Caki2 (cell line): ENCODE results near the gene ZNRF3. TPM values are rescaled to one million over a fixed set of nuclear protein-coding genes. Genes with fewer than 3 reads are reported as not detected.

Experiments
- DNase-seq: peaks from one replicate; pipeline ENCODE4 v3.0.0-alpha.2; 2015; ENCODE audit warnings: low read depth
- in situ Hi-C: cut with HindIII; loops from 2 replicates; pipeline ENCODE4 v1.10.0; 2016; ENCODE audit warnings: low sequenced_read_pairs, low pct_unique_long_range_greater_than_20kb, mixed read lengths
- total RNA-seq: library from RNA; depleted of rRNA; stranded (reverse); fragments of >200 nt; shearing (Covaris generic); gene quantifications from 2 replicates; pipeline ENCODE4 v1.2.3, GENCODE V29; 2014; ENCODE audit warnings: low replicate concordance

The ZNRF3 gene
- total RNA-seq, 1 experiment from 2014 or later = 11.1 TPM

DNA sequence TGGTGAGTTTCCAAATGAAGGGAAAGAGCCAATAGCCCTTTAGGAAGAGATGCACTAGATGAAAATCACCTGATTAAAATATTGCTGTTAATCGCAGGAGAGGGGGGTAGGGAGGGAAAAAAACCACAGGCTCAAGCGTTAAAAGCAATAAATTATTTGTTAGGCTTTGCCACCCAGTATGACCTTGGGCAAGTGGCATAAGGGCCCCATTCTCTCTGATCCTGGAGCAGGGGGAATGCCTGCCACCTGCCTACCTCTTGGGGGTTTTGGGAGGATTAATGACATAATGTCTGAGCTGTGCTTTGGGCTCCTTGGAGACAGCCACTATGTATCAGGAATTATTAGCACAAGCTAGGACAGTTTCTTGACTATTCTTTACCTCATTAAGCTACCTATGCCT, 80.0 kb downstream of the ZNRF3 start:
- no peak for DNase-seq
- in situ Hi-C loops = no loop called here

DNA sequence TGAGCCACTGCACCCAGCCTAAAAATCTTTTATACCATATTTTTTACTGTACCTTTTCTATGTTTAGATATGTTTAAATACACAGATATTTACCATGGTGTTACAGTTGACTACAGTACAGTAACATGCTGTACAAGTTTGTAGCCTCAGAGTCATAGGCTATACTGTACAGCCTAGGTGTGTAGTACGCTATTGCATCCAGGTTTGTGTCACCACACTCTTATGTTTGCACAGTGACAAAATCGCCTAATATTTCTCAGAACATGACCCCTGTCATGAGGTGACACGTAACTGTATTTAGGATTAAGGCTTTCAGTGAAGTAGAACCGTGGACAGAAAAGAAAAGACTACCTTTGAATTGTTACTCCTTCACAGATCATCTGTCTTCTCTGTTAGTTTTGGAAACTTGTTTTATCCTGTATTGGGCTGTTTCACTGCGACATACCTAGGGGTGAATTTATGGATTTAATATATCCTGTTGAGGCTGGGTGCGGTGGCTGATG, 83.8 kb downstream of the ZNRF3 start:
- in situ Hi-C loops = no loop called here
- DNase-seq = no peak

DNA sequence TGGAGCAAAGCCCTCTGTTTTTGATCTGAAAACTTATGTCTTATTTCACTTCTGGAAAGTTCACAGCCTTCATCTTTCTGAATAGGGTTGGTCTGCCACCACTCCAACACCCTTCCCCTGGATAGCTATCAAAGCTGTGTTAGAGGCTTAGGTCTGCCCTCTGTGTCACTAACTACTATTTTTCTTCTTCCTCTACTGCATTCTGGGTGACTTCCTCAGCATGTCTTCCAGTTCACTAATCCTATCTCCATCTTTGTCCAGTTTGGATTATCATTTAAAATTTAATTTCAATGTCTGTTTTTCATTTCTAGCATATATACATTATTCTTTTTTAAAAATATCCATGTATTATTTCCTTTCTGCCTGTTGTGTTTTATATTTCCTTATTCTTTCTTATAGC, 84.6 kb downstream of the ZNRF3 start:
- DNase-seq = no peak
- in situ Hi-C loops = no loop called here

- no peak for DNase-seq
- in situ Hi-C loops = no loop called here
These were observed 86.2 kb downstream of the ZNRF3 start for GRCh38 chr22:28969401-28970168.

- DNase-seq = no peak
- in situ Hi-C loops = no loop called here
These were observed 90.0 kb downstream of the ZNRF3 start for GRCh38 chr22:28973352-28973751.

DNA sequence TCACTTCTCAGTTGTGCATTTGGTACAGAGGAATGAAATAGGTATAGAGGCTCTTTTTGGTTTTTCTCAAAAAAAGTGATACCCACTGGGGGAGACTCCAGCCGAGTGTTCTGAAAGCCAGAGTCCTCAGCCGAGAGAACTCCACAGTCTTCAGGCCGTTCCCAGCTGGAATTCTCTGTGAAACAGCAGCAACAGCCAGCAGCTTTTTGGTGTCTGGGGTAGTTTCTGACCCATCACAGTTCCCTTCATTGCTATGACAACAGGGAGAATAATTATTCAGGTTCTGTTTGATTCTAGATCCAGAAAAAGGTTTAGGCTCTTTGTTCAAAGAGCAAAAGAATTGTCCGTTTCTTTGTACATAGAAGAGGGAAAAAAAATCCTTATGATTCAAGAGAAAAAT, 93.7 kb downstream of the ZNRF3 start:
- DNase-seq = no peak
- in situ Hi-C loops = no loop called here

GRCh38 chr22:28977481-28977971, 94.2 kb downstream of the ZNRF3 start:
- peak; percentile 68 for DNase-seq

DNA sequence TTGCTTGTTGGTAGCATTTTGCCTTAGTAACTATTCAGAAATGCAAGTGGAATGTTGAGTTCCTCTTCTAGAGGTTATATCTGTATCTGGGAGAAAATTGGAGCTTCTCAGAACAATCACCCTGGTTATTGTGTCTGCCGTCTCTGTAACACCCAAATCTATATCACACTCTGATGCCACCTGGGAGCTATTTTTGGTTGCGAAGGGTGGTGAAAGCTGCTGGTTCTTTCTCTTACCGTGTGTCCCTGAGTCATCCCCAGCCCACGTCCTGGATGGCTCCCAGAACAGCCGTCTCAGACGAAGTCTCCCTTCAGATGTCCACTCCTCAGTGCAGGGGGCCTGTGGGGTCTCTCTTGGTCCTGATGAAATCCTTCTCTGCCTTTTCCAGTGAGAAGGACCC, 94.8 kb downstream of the ZNRF3 start:
- in situ Hi-C loops = no loop called here
- peak; percentile 40 for DNase-seq

More at GRCh38 chr22:28977481-28977971, 94.2 kb downstream of the ZNRF3 start:
- in situ Hi-C loops = no loop called here

DNA sequence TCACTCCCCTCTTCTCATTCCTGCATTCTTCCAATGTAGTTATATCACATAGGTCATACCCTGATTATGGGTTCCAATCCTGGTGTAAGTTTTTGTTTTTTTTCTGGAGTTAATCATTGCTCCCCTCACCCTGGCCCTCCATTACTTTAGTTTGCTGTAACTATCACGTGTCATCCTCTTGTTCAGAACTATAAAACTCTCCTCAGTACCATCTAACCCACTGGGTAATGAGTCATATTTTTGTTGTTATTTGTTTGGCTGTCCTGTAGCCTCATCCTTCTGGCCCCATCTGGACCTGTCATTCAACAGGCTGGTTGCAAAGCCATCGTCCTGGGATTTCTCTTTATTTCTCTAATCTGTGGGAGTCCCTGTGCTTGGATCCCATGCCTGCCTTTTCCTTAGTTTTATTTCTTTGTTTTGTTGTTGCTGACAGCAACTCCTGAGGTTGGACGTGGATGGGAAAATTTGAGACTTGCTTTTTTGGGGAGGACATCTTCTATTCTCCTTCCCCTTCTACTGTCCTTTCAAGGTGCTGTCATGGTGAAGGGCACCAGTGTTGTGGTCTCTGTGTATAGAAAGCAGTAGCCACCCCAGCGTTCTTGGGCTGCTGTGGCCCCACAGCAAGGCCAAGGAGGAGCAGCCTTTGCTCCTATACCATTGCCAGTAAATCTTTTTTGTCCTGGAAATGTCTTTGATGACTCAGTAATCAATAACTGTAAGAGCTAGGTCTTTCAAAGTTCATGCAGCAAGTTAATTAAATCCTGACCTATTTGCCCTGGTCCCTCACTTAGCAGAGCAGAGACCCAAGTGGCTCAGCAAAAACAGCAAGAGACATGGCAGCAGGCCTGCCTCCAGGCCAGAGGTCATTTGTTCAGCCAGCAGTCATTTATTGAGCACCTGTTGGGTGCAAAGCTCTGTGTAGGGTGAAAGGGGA, 95.8 kb downstream of the ZNRF3 start:
- in situ Hi-C loops = no loop called here
- peak; percentile 12 for DNase-seq

GRCh38 chr22:28980326-28980725, 97.0 kb downstream of the ZNRF3 start:
- DNase-seq = no peak
- in situ Hi-C loops = no loop called here

GRCh38 chr22:28981818-28982499, 98.6 kb downstream of the ZNRF3 start:
- peak; percentile 52 for DNase-seq
- in situ Hi-C loops = no loop called here

GRCh38 chr22:28983190-28983589, 99.8 kb downstream of the ZNRF3 start:
- in situ Hi-C loops = no loop called here
- no peak for DNase-seq

GRCh38 chr22:28983788-28984441, 100.5 kb downstream of the ZNRF3 start:
- no peak for DNase-seq
- in situ Hi-C loops = no loop called here

DNA sequence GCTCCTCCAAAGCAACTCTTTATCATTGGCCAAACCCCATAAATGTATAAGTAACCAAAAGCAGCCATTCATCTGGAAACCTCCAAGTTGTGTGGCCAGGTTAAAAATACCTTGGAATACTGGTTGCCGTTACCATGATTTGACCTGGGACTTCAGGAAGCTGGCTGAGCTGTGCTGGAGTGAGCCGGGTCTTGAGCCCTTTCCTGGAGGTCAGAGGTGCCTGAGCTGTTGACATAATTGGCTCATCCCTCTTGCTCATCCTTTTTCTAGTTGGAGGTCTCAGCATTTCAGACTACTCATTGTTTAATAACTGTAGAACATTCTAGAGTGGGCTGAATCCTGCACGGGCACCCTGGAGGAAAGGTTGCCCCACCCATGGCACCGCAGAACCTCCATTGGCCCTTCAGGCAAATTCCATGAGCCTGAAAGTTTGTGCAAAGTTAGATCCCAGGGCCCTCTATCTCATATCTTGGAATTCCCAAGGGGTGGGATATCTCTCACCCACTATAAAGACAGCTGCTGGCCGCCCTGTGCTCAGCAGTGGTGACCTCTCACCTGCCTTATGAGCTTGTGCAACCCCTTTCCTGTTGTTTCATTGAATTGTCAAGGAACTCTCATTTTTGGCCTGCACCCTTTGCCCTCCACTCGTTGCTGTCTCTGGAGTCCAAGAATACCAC, 101.2 kb downstream of the ZNRF3 start:
- in situ Hi-C loops = no loop called here
- DNase-seq = no peak

- in situ Hi-C loops = no loop called here
These were observed 102.4 kb downstream of the ZNRF3 start for GRCh38 chr22:28985581-28986290.

DNA sequence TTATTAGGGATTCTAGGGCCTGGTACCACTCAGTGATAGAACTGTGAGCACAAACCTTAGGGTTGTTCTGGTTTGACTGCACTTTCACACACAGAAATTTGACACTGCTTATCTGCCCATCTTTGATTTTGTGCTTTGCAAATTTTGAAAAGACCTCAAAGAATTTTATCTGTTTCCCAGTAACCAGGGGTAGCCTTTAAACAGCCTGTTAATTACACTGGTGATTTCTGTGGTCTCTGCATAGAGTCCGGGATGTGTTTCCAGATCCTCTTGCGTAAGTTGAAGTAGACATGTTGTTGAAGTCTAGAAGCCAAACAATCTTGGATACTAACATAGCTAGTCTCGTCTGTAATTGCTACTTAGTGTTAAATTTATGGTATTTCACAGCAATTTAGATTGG, 103.0 kb downstream of the ZNRF3 start:
- in situ Hi-C loops = no loop called here
- no peak for DNase-seq

More at GRCh38 chr22:28985581-28986290, 102.4 kb downstream of the ZNRF3 start:
- no peak for DNase-seq

DNA sequence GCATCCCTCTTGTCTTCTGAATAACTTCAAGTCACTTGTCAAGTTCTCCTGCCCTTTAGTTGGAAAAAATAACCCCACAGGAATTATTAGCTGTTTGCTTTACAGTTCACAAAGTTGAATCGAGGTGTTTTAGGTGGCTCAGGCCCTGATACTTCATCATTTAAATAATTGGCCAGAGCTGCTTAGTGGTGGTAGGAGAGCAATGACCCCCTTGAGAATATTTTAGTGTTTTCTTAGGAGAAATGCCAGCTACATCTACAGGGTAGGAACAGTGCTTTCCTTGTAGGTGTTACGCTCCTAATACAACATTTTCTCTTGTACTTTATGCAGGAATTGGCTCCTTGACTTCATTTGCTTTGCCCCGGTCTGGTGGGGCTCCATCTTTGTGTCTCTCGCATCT, 105.1 kb downstream of the ZNRF3 start:
- no peak for DNase-seq

More for the DNA sequence above, 105.1 kb downstream of the ZNRF3 start:
- in situ Hi-C loops = no loop called here
